ENCODE results near the gene CATSPER1.

CATSPER1 gene

GRCh38 chr11:66001942-66002647, 24.2 kb downstream of the CATSPER1 start, which contains the start of the genes BANF1 and EIF1AD:
Gene BANF1, plus strand, starts transcription at chr11:66002503. Its CDS starts 748 bp downstream, at chr11:66003251.
Gene EIF1AD, minus strand, starts transcription at chr11:66002157. Its CDS starts 1,768 bp downstream, at chr11:66000389.
- DNase-seq = peak; percentile 93

GRCh38 chr11:65997286-65997685, 29.0 kb downstream of the CATSPER1 start:
- no peak for DNase-seq

DNA sequence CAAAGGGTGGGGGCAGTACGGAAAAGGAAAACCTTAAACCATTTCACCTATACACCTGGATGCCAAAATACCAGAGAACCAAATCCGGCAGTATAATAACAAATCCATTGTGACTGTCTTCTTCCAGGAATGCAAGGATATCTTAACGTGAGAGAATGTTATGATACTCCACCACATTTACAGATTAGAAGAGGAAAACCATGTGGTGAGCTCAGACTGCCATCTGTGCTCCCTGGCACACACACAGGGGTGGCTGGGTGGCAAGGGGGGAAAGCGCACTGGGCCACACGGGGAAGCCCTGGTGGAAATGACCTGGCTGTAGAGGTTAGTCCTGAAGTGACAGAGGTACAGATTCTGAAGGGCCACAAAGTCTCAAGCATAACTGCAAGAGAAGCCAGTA, 34.2 kb downstream of the CATSPER1 start:
- no peak for DNase-seq

DNA sequence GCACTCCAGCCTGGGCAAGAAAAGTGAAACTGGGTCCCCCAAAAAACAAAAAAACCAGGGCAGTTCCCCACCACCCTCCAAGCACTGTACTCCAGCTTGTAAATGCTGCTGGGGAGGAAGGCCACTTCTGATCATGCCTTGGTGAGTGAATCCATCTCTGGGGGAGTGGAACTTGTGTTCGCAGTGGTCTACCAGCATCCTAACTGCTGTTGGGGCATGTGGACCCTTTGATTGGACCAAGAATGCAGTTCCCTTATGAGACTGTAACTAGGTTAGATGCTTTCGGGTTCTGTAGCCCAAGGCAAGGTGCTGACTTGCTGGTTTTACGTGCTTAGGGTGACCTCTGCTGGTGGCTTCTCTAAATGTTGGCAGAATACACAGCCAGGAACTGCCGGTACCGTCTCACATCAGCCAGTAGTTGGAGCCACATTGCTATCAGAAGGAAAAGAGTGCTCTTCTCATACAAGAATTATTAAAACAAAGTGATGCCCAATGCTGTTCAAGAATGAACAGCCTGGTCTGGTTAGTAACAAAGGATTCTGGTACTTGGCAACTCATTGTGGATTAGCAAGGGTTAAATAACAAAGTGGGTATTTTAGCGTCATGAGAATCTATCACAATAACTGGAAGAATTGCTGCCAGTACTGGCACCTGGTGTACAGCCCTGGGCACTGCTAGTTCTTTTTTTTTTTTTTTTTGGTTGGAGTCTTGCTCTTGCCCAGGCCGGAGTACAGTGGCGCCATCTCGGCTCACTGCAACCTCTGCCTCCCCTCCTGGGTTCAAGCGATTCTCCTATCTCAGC, 37.3 kb downstream of the CATSPER1 start:
- DNase-seq = peak; percentile 78

DNA sequence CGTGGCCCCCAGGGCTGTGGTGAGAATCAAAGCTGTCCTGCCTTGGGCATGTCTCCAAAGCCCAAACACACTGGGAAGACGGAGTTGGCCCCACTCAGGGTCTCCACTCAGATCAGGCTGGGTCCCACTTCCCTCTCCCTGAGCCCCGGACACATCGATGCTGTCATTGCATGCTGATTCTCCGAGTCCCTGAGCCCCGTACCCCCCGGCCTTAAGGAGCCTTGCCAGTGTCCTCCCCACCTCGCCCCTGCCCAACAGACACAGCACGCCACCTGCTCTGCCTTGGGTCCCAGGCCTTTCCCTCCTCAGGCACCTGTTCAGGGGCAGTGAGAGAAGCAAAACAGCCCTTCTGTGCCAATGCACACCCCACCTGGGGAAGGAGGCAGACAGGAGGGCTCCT, 38.9 kb downstream of the CATSPER1 start:
- no peak for DNase-seq

DNA sequence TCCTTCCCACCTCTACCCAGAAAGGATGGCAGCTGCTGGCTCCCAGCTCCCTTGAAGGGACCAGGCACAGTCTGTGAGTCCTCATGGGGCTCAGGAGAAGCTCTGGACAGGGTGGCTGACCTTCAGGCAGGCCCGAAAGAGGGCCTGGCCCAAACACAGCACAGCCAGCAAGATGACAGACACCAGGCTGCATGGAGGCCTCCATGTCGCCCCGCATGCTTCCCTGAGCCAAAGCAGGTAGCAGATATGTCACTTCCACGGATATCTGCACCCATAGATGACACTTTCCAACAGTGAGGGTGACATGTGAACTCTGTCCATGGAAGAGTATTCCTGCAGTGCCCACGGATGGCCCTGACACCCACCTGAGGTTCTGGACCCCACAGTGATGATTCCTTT, 42.7 kb downstream of the CATSPER1 start:
- no peak for DNase-seq

- no peak for DNase-seq
Observed at GRCh38 chr11:65982824-65983588, 43.3 kb downstream of the CATSPER1 start.

DNA sequence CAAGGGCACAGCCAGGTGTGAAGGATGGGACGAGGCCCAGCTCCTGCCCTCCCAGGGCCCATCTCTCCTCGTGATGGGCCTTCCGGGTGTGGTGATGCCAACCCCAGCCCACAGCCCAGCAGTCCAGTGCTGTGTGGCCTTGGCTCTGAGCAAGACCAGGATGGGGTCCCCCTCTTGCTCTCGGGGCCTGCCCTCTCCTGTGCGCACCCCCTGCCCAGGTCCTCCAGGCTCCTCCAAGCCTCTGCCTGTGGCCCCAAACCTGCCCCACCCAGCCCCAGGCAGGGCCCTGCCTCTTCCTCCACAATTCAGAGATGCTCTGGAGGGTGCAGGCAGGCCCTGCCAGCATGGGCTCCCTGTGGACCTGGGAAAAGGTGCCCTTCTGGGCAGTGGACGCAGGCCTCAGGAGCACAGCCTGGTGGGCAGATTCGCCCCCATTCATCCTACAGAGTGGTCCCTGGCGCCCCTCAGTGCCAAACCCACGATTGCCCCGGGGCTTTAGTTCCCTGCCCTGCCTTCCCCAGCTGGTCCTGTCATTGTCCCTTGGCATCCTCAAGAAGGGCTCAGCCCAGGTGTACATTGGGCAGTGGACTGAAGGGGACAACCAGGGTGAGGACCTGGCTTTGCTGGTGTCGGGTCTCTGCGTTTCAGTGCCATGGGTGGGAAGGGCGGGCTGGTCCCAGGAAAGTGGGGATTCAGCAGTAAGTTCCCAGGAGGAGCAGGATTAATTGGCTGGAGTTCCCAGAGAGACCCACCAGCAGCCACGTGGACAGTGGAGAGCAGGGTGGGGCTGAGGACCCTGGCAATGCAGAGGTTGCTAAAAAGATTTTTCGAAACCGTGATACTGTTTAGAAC, 44.1 kb downstream of the CATSPER1 start:
- DNase-seq = no peak

- no peak for DNase-seq
Observed at GRCh38 chr11:65981101-65981740, 45.1 kb downstream of the CATSPER1 start.

- DNase-seq = no peak
Observed at GRCh38 chr11:65979261-65979759, 47.0 kb downstream of the CATSPER1 start.

DNA sequence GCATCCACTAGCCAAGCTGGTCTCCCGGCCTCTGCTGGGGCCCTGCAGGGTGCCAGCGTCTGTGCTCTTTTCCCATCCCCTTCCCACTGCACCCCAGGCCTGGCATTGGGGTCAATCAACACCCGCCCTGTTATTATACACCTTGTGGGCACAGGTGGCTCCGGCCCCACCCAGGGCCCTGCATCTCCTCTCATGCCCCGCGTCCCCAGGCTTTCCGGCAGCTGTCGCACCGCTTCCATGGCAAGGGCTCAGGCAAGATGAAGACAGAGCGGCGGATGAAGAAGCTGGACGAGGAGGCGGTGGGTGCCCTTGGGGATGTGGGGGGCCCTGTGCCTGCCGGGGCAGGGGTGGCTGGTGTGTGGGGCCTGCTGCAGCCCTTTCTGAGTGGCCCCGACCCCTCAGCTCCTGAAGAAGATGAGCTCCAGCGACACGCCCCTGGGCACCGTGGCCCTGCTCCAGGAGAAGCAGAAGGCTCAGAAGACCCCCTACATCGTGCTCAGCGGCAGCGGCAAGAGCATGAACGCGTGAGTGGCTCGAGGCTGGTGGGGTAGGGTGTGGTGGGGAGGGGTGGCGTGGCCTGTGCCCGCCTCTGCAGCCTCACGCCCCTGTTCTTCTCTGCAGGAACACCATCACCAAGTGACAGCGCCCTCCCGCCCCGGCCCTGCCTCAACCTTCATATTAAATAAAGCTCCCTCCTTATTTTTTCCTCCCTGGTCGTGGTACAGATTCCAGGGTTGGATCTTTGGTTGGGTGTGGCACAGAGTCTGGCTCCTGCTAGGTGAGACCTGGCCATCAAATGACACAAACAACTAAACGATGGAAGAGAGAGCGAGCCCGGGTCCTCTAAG, 47.7 kb downstream of the CATSPER1 start:
- DNase-seq = no peak

- DNase-seq = no peak
Observed at GRCh38 chr11:65977621-65978390, 48.5 kb downstream of the CATSPER1 start.

DNA sequence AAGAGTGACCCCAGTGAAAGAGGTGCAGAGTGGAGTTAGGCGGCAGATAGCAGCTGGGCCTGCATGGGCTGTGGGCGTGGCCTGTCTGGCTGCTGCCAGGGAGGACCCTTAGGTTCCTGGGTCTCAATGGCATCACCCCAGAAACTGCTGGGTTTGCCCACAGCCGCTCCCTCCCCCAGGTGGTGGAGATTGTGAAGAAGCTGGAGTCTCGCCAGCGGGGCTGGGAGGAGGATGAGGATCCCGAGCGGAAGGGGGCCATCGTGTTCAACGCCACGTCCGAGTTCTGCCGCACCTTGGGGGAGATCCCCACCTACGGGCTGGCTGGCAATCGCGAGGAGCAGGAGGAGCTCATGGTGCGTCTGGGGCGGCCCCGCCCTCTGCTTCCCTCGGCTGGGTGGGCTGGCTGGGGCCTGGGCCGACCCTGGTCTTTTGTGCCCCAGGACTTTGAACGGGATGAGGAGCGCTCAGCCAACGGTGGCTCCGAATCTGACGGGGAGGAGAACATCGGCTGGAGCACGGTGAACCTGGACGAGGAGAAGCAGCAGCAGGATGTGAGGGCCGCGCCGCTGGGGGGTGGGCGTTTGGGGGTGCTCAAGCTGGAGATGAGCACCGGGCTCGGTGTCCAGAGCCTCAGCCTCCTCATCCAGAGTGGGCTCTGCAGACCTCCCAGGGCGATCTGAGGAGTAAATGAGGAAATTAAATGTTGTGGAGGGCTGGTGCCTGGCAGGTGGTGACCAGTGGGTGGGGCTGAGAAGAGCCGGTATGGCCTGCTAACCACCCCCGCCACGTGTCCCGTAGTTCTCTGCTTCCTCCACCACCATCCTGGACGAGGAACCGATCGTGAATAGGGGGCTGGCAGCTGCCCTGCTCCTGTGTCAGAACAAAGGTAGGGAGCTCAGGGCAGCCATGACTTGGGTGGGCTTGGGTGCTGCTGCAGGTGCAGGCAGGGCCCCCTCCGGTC, 49.8 kb downstream of the CATSPER1 start:
- DNase-seq = no peak

- no peak for DNase-seq
Observed at GRCh38 chr11:65975771-65976170, 50.5 kb downstream of the CATSPER1 start.

GRCh38 chr11:65973439-65974110, 52.7 kb downstream of the CATSPER1 start:
- no peak for DNase-seq

DNA sequence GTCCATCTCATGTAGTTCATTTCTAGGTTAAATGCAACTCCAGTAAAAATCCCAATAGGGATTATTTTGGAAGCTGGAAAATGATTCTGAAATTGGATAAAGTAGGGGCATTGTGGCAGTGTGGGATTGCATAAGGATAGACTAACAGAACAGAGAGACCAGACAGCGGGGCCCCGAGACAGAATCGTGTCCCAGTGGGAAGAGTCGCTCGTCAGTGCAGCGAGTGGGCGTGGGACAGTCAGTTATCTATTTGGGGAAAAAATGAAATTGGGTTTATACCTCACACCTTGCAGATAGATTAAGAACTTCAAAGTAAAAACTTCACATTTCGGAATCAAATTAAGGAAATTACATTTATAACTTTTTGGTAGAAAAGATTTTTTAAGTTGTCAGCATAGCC, 54.2 kb downstream of the CATSPER1 start:
- DNase-seq = no peak

DNA sequence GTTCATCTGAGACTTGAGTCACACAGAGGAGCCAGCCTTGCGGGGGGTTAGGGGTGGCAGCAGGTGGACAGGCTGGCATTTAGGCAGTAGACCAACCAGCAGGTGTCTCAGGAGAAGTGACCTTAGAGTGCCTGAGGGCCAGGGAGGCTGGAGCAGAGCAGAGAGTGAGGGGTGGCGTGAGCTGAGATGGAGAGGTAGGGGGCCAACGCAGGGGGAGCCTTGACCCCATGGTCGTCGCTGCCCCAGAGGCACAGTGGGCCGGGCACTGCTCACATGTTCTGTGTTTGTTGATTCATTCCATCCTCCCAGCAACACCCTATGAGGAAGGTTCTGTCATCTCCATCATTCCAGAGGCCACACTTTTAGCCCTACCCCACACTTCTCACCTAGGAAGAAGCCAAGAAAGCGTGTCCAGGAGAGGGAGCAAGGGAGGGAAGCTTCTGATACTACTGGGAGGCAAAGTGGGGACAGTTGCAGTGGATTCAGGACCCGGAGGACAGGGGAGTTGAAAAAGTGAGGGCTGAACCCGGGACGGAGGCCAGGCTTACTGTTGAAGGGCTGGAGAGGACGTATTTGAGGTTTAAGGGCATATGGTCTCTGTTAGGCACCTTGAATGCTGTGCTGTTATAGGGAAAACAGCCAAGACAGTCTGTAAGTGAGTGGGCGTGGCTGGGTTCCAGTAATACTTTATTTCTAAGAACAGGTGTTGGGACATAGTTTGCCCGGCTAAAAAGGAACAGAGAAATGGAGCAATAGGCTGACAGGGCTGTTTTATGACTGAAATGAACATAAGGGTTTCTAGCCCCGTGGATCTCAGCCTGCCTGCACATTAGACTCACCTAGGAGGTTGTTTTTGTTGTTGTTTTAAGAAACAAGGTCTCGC, 57.4 kb downstream of the CATSPER1 start:
- no peak for DNase-seq
